Bronchial epithelial cell (primary cell): ENCODE data around the gene TNFRSF18. TPM values are rescaled to one million over a fixed set of nuclear protein-coding genes. Genes with fewer than 3 reads are reported as not detected.

Experiments used
- DNase-seq: peaks from one replicate; pipeline ENCODE4 v3.0.0-alpha.2; 2010; ENCODE audit warnings: low read depth
- FAIRE-seq: peaks from 2 replicates; lab custom pipeline; 2011; peaks lifted over from hg19 to GRCh38; lab: Jason Lieb, UNC
- H3K27me3 ChIP-seq: 2 replicates; pipeline ENCODE4 v1.5.1; 2011; ENCODE audit warnings: low read length; ENCODE audit not compliant: control insufficient read depth, insufficient read depth
- H3K36me3 ChIP-seq: 2 replicates; pipeline ENCODE4 v1.5.1; 2011; ENCODE audit warnings: low read length; ENCODE audit not compliant: control insufficient read depth, insufficient read depth
- H3K4me3 ChIP-seq: 2 replicates; pipeline ENCODE4 v1.5.1; 2011; ENCODE audit warnings: mild to moderate bottlenecking, low read depth, low read length, control low read depth
- total RNA-seq: library from RNA; depleted of rRNA; stranded (reverse); fragments of >200 nt; gene quantifications from 2 replicates; pipeline ENCODE4 v1.2.1, GENCODE V29; 2014
- TF ChIP-seq, protein P1 (sequence below): IDR thresholded peaks from 2 replicates; pipeline ENCODE4 v1.5.1; 2011; ENCODE audit warnings: mild to moderate bottlenecking, moderate library complexity, low read length, control low read depth, inconsistent platforms; ENCODE audit not compliant: insufficient read depth, severe bottlenecking

The TNFRSF18 gene, protein sequence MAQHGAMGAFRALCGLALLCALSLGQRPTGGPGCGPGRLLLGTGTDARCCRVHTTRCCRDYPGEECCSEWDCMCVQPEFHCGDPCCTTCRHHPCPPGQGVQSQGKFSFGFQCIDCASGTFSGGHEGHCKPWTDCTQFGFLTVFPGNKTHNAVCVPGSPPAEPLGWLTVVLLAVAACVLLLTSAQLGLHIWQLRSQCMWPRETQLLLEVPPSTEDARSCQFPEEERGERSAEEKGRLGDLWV
- 1.7 TPM in 1 of 2 replicates, not detected in the other for total RNA-seq

DNA sequence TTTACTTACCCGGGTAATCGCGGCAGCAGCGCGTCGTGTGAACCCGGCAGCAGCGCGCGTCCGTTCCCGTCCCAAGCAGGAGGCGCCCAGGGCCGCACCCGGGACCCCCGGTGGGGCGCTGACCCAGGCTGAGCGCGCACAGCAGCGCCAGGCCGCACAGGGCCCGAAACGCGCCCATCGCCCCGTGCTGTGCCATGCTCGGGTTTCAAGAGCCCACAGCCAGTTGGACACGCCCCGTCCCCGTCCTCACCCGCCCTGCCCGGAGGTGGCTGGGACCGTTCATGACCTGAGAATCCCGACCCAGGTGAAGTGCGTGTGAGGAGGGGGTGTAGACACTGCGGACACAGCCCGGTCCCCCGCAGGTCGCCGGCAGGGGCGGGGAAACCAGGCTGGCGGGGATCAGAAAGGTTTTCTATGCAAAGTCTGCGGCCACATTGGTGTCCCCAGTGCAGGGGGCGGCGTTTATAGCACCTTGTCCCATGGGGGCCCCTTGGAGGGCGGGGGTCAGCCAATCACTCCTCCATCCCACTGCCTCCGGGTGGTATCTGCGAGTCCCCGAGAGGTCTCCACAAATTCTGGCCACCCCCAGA, at the start of gene TNFRSF18:
Gene TNFRSF18, minus strand, starts transcription at position 217 of the 590 bp plus-strand sequence. Its CDS starts 21 bp downstream, at position 196.
- no peak for FAIRE-seq
- TF ChIP-seq, protein P1, sequence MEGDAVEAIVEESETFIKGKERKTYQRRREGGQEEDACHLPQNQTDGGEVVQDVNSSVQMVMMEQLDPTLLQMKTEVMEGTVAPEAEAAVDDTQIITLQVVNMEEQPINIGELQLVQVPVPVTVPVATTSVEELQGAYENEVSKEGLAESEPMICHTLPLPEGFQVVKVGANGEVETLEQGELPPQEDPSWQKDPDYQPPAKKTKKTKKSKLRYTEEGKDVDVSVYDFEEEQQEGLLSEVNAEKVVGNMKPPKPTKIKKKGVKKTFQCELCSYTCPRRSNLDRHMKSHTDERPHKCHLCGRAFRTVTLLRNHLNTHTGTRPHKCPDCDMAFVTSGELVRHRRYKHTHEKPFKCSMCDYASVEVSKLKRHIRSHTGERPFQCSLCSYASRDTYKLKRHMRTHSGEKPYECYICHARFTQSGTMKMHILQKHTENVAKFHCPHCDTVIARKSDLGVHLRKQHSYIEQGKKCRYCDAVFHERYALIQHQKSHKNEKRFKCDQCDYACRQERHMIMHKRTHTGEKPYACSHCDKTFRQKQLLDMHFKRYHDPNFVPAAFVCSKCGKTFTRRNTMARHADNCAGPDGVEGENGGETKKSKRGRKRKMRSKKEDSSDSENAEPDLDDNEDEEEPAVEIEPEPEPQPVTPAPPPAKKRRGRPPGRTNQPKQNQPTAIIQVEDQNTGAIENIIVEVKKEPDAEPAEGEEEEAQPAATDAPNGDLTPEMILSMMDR = no peak
- DNase-seq = no peak
- Histone ChIP-seq H3K36me3 (no peaks in the 10 kb centered on the region), H3K4me3 (peak within 1 kb of the TSS; percentile 25), H3K27me3 (peaks cover 2% of the 10 kb centered on the region)

DNA sequence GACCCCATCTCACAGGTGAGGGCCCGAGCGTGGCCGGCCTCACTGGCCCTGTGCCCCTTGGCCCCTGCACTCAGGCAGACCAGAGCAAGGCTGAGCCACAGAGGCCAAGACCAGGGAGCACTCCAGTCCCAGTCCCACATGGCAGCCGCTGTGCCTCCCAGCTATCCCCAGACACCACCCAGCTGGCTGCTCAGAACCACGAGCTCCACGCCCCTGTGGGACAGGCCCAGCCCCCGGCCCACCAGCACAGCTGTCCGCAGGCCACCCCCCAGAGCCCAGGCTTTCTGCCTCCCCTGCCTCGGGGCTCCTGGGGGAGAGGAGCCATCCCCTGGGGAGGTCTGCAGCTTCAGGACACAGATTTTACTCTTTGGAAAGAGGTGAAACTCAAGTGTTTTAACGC, 49.2 kb upstream of the TNFRSF18 start:
- FAIRE-seq = no peak
- peaks cover 13% of the 10 kb centered on the region for H3K36me3 ChIP-seq
- H3K27me3 ChIP-seq = no peaks in the 10 kb centered on the region
- TF ChIP-seq, protein P1 = no peak
- DNase-seq = no peak
- no peak overlapping the region for H3K4me3 ChIP-seq

DNA sequence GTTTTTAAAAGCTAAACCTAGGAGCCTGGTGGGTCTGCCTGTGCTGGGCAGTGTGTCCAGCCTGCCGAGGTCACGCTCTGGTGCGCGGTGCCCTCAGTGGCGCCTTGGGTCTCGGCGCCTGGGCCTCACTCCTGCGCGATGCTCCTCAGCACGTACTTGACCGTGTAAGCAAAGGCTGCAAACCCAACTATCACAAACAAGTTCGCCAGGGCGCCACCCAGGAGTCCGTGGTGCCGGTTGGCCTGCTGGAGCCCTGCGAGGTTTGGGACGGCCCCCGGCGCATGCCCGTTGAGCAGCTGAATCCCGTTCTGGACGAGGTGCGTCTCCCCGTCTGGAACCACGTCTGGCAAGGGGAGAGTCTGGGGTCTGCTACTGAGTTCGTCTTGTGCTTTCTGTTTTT, 48.7 kb upstream of the TNFRSF18 start:
- peaks cover 13% of the 10 kb centered on the region for H3K36me3 ChIP-seq
- no peak for DNase-seq
- no peaks in the 10 kb centered on the region for H3K27me3 ChIP-seq
- no peak for FAIRE-seq
- no peak overlapping the region for H3K4me3 ChIP-seq
- TF ChIP-seq, protein P1 = no peak

DNA sequence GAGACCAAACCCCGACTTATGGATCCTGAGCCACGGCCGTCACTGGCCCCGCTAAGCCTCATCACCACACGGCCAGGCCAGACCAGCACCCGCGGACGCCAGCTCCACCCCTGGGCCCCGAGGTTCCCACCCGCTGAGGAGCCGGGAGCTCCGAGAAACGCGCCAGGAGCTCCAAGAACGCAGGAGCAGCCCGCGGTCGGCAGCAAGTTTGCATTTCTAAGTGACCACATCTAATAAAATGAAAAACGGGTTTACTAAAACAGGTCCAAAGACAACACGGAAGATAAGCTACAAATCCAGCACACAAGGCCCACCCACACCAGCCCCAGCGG, 48.2 kb upstream of the TNFRSF18 start:
- no peak for FAIRE-seq
- Histone ChIP-seq H3K4me3 (no peak overlapping the region), H3K27me3 (no peaks in the 10 kb centered on the region), H3K36me3 (peaks cover 13% of the 10 kb centered on the region)
- DNase-seq = no peak
- TF ChIP-seq, protein P1 = no peak

DNA sequence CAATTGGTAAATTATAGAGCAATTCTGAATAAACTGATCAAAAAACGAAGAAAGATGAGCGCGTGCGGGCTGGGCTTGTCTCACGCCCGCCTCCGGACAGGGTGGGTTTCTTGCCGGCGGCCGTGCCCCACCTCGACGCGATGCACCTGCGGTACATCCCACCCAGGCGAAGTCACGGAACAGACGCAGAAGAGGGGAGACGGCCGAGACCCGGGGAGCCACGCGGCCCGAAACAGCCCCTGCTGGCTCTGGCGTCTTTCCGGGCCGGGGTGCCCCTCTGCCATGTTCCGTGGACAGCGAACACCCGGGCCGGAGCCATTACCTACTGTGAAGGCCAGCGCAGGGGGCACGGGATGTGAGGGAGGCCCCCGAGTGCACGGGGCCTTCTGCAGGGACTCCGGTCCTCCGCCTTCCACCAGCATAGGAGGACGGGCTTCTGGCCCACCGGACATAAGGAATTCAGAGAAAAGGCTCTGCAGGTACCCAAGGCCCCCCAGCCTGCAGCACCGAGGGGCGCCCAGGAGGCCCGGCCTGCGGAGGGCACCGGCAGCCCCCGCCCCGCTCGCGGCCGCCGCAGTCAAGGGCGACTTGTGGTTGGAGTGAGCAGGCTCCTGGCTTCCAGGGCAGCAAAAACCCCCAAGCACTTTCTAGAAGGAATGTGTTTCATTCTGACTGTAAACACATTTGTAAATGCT, 47.7 kb upstream of the TNFRSF18 start:
- Histone ChIP-seq H3K27me3 (no peaks in the 10 kb centered on the region), H3K36me3 (peaks cover 10% of the 10 kb centered on the region), H3K4me3 (no peak overlapping the region)
- DNase-seq (no peak), FAIRE-seq (no peak)
- TF ChIP-seq, protein P1 = no peak
